EL (cell line): ENCODE measurements around the gene COQ10B.

Experiments
- DNase-seq: peaks from one replicate; pipeline ENCODE4 v3.0.0-alpha.2; 2016

The COQ10B gene

GRCh38 chr2:197502685-197503084 is 49.3 kb downstream of the COQ10B start:
- no peak for DNase-seq

DNA sequence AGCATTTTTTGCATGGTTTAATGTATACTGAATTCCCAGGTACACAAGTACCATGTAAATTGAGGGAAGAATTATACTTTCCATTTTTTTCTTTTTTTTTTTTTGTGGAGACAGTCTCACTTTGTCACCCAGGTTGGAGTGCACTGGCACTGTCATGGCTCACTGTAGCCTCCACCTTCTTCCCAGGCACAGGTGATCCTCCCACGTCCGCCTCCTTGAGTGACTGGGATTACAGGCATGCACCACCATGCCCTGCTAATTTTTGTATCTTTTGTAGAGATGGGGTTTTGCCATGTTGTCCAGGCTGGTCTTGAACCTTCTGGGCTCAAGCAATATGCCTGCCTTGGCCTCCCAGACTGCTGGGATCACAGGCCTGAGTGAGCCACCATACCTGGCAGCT is 50.6 kb downstream of the COQ10B start:
- DNase-seq = no peak

GRCh38 chr2:197504512-197504911 is 51.2 kb downstream of the COQ10B start:
- DNase-seq = no peak

- DNase-seq = no peak
Observed at GRCh38 chr2:197506658-197507057, 53.3 kb downstream of the COQ10B start.

DNA sequence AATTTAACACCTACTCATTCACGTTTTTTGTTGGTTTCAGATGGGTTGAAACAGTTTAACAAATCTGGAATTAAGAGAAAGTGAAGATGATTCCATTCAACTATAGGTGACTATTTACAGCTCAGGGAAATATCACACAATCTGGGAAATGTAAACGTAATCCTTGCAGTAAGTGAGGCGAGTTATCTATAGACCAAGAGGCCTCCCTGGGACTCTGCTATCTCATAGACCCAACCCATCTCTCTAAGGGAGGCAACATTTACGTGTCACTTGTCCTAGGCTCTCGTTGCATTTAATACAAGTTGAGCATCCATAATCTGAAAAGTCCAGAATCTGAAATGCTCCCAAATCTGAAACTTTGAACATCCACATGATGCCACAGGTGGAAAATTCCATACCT is 60.6 kb downstream of the COQ10B start:
- no peak for DNase-seq

GRCh38 chr2:197514754-197515153 is 61.4 kb downstream of the COQ10B start:
- DNase-seq = peak; percentile 19

DNA sequence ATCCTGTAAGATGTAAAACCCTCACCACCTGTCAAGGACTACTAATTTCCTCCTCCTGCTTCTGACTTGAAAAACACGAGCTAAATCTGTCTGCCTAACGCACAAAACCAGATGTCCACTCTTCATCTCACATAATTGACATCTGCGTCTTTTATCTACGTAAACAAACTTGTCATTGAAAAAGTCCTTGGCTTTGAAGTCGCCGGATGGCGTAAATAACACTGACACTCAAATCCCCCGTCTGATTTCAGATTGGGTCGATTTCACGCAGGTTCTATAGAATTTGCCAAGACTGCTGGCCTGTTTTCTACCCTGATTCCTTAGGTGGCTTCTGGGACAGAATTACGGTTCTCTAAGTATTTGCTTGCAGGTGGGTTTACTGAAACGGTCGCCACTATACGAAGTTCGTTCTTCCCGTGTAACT is 62.0 kb downstream of the COQ10B start:
- DNase-seq = no peak

DNA sequence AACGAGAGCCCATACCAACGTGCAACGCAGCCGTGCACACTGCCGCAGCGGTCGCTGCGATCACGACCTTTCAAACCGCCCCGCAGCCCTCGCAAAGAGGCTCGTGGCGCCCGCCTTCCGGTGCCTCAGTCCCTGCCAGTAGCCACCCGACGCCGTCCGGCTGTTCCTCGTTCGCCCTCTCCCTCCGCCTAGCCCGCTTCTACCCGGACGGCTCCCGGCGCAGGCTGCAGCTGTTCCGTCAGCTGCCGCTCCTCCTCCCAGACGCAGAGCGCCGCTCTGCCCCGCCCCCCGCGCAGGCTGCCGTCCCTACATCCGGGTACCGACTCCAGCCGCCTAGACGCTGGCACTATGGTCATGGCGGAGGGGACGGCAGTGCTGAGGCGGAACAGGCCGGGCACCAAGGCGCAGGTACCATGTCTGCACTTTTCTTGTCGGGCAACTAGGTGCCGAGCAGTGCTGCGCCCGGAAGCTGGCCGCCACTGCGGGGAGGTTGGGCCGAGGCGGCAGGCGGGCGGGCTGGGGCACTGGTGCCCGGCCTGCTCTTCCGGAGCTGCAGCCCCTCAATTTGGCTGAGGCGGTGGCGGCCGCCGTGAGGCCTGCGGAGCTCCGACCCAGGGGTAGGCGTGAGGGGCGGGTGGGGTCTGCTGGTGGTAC is 62.5 kb downstream of the COQ10B start, which contains the start of gene MOB4:
TSS of gene MOB4 (plus strand) at position 328 of the 654 bp plus-strand sequence. CDS start at position 349, 21 bp downstream.
- peak; percentile 94 for DNase-seq

DNA sequence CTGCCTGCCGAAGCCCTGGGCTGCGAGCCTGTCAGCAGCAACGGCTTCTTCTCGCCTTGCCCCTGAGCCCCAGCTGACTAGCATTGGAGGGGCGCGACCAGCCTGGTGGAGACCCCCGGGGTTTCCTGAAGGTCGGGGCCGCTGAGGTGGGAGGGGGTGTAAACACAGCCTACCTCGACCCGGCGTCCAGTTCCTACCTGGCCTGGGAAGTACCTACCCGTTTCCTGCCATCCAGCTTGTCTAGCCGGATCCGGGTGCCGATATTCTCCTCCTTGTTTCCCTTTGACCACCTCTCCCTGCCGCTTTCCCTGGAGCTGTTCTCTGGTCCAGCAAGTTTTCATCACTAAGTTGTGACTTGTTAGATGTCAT is 63.0 kb downstream of the COQ10B start:
- peak; percentile 40 for DNase-seq

GRCh38 chr2:197517150-197517549 is 63.8 kb downstream of the COQ10B start:
- no peak for DNase-seq
